Mesothelial cell of epicardium (in vitro differentiated cells): ENCODE data around the gene SS18L1. TPM values are rescaled to one million over a fixed set of nuclear protein-coding genes. Genes with fewer than 3 reads are reported as not detected.

Experiments used
- DNase-seq, 2 experiments: peaks; one replicate each; pipeline ENCODE4 v3.0.0; 2021; ENCODE audit warnings: low spot score in 2 of 2; ENCODE audit not compliant: unreplicated experiment in 2 of 2
- H3K27ac Mint-ChIP-seq: 2 replicates; pipeline ENCODE4 v1.8.0; 2021; ENCODE audit warnings: mixed read lengths
- H3K27me3 Mint-ChIP-seq: 2 replicates; pipeline ENCODE4 v1.8.0; 2021; ENCODE audit warnings: low read depth, mixed read lengths
- H3K36me3 Mint-ChIP-seq: 2 replicates; pipeline ENCODE4 v1.8.0; 2021; ENCODE audit warnings: mixed read lengths
- H3K4me1 Mint-ChIP-seq: 2 replicates; pipeline ENCODE4 v1.8.0; 2021; ENCODE audit warnings: mixed read lengths
- H3K4me3 Mint-ChIP-seq: 2 replicates; pipeline ENCODE4 v1.8.0; 2021; ENCODE audit warnings: mild to moderate bottlenecking, moderate library complexity, mixed read lengths
- H3K9me3 Mint-ChIP-seq: 2 replicates; pipeline ENCODE4 v1.8.0; 2021; ENCODE audit warnings: mixed read lengths
- total RNA-seq: library from RNA; stranded (reverse); gene quantifications from 3 replicates; pipeline ENCODE4 v1.2.1, GENCODE V29; 2021
- TF ChIP-seq, protein P1 (sequence below): fragments of 200-600 bp; sonication (generic); IDR thresholded peaks from one replicate; pipeline ENCODE4 v1.5.0; 2021; ENCODE audit warnings: antibody characterized with exemption; ENCODE audit not compliant: unreplicated experiment

Gene SS18L1
- total RNA-seq, 1 donor from 2014 or later: 27.5 TPM

DNA sequence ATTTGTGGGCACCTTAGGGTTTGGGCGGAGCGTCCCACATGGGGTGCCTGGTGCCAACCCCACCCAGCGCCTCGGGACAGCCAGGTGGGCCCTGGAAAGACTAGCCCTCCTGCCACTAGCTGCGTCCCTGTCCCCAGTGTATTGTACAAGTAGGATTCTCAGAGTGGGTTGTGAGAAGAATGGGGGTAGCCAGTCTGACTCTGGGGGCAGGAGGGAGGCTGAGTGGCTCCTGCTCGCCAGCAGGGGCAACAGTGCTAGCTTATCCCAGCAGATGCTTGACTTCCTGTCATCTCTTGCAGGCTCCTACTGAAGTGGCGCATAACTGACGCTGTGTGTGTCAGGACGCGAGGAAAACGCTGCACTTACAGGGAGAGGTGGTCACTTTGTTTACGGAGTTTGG lies 9.7 kb upstream of the SS18L1 start:
- Mint-ChIP-seq H3K27me3 (no peaks in the 10 kb centered on the region), H3K4me3 (no peak overlapping the region), H3K27ac (no peak overlapping the region), H3K9me3 (no peaks in the 10 kb centered on the region), H3K36me3 (peaks cover 42% of the 10 kb centered on the region), H3K4me1 (no peaks in the 10 kb centered on the region)
- DNase-seq: no peak
- TF ChIP-seq, protein P1, sequence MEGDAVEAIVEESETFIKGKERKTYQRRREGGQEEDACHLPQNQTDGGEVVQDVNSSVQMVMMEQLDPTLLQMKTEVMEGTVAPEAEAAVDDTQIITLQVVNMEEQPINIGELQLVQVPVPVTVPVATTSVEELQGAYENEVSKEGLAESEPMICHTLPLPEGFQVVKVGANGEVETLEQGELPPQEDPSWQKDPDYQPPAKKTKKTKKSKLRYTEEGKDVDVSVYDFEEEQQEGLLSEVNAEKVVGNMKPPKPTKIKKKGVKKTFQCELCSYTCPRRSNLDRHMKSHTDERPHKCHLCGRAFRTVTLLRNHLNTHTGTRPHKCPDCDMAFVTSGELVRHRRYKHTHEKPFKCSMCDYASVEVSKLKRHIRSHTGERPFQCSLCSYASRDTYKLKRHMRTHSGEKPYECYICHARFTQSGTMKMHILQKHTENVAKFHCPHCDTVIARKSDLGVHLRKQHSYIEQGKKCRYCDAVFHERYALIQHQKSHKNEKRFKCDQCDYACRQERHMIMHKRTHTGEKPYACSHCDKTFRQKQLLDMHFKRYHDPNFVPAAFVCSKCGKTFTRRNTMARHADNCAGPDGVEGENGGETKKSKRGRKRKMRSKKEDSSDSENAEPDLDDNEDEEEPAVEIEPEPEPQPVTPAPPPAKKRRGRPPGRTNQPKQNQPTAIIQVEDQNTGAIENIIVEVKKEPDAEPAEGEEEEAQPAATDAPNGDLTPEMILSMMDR: no peak

- TF ChIP-seq, protein P1: no peak
- no peak overlapping the region for H3K27ac Mint-ChIP-seq
- no peak for DNase-seq
- no peaks in the 10 kb centered on the region for H3K4me1 Mint-ChIP-seq
- no peak overlapping the region for H3K4me3 Mint-ChIP-seq
- H3K36me3 Mint-ChIP-seq: peaks cover 41% of the 10 kb centered on the region
- no peaks in the 10 kb centered on the region for H3K9me3 Mint-ChIP-seq
- H3K27me3 Mint-ChIP-seq: no peaks in the 10 kb centered on the region
Observed at GRCh38 chr20:62134735-62135231, 8.8 kb upstream of the SS18L1 start.

DNA sequence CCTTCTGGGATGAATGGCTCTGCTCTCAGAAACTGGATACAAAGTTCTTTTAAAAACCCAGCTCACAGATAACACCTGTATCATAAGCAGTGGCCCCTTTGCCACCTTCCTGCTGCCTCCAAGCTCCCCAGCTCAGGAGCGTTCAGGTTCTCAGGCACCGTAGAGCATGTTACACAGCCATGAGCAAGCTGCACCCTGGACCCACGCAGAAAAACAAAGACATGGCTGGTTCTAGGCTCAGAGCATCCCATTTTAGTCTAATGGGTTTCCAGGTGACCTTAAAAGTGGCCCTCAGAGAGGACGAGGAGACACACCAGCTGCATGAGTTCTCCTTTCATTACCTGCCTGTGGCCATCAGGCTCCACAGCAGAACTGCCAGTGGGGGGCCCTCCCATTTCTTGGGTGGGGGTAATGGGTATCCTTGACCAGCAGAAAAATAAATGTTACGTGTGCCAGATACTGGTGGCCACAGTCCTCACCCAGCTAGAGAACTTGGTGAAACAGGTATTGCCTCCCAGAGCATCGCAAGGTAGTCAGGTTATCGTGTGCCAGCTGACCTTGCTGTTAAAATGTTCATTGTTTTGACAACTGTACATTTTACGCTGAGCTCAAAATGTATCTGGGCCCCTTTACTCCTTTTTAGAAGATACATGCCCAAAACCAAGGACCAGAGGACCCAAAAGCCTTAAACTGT lies 7.8 kb upstream of the SS18L1 start:
- H3K4me3 Mint-ChIP-seq: no peak overlapping the region
- H3K27me3 Mint-ChIP-seq: no peaks in the 10 kb centered on the region
- TF ChIP-seq, protein P1: no peak
- H3K36me3 Mint-ChIP-seq: peaks cover 38% of the 10 kb centered on the region
- H3K4me1 Mint-ChIP-seq: peaks cover 7% of the 10 kb centered on the region
- no peak for DNase-seq
- no peaks in the 10 kb centered on the region for H3K9me3 Mint-ChIP-seq
- no peak overlapping the region for H3K27ac Mint-ChIP-seq

DNA sequence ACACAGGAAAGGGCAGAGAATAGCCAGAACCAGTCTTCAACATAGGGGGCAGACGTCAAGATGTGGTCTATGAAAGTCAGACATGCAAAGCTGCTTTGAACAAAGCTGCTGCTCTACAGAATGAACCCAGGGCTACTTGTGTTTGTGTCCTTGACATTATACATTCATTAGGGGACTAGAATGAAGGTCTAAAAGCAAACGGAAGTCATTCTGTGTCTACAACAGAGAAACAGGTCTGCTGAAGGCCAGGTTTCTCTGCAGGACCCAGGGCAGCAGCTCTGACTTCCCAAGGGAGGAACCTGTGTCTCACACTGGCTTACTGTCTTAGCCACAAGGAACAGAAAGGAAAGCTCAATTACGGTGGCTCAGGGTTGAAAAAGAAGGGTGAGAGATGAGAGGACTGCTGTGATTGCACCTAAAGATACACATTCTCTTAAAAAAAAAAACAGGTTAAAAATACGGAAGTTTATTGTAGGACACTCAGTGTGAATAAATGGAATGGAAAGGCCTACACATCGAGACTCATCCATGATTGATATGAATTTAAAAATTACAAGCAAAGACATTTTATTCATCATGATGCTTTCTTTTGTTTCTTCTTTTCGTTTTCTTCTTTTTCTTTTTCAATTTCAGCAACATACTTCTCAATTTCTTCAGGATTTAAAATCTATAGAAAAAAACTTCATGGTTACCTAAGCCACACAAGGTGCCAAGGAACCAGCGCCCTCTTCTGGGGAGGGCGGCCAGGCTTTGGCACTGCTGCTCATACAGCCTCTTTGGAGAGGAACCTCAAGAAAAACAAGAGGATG lies 7.1 kb upstream of the SS18L1 start:
- Mint-ChIP-seq H3K4me3 (no peak overlapping the region), H3K27me3 (no peaks in the 10 kb centered on the region)
- peak in 1 of 2 experiments; percentile 65 for DNase-seq

GRCh38 chr20:62137092-62137384 lies 6.5 kb upstream of the SS18L1 start:
- Mint-ChIP-seq H3K36me3 (peaks cover 30% of the 10 kb centered on the region), H3K27ac (peak overlapping the region; percentile 60), H3K9me3 (no peaks in the 10 kb centered on the region), H3K4me1 (peaks cover 18% of the 10 kb centered on the region), H3K4me3 (no peak overlapping the region), H3K27me3 (no peaks in the 10 kb centered on the region)
- TF ChIP-seq, protein P1: no peak
- no peak for DNase-seq

More for the DNA sequence above, 7.1 kb upstream of the SS18L1 start:
- Mint-ChIP-seq H3K36me3 (peaks cover 33% of the 10 kb centered on the region), H3K27ac (peak overlapping the region; percentile 60), H3K9me3 (no peaks in the 10 kb centered on the region), H3K4me1 (peaks cover 13% of the 10 kb centered on the region)
- TF ChIP-seq, protein P1: peak; percentile 63
